Measurements from ENCODE around the gene CYP2A6.
"Not testable (repeated sequence)": the region's sequence is repeated elsewhere in the genome, so short reads cannot be mapped to it uniquely, and the experiment has no call there.

Gene CYP2A6

GRCh38 chr19:40846722-40847121 lies 3.5 kb downstream of the CYP2A6 start:
- DNase-seq (ENCODE audit: insufficient read length, low spot score); FAIRE-seq: not testable (repeated sequence)

- not testable (repeated sequence) for DNase-seq (ENCODE audit: insufficient read length, low spot score)
- FAIRE-seq: peak; percentile 92
Observed at GRCh38 chr19:40843653-40844052, 6.6 kb downstream of the CYP2A6 start.

GRCh38 chr19:40842997-40843652 lies 7.1 kb downstream of the CYP2A6 start:
- DNase-seq (ENCODE audit: insufficient read length, low spot score); FAIRE-seq: not testable (repeated sequence)

- DNase-seq (ENCODE audit: insufficient read length, low spot score); FAIRE-seq: not testable (repeated sequence)
Observed at GRCh38 chr19:40842012-40842411, 8.2 kb downstream of the CYP2A6 start.

- DNase-seq (ENCODE audit: insufficient read length, low spot score); FAIRE-seq: not testable (repeated sequence)
Observed at GRCh38 chr19:40838477-40838876, 11.8 kb downstream of the CYP2A6 start.

GRCh38 chr19:40836754-40837429 lies 13.4 kb downstream of the CYP2A6 start:
- FAIRE-seq: no peak
- no peak for DNase-seq (ENCODE audit: insufficient read length, low spot score)

GRCh38 chr19:40833728-40834533 lies 16.3 kb downstream of the CYP2A6 start:
- not testable (repeated sequence) for FAIRE-seq

GRCh38 chr19:40832431-40832790 lies 17.8 kb downstream of the CYP2A6 start:
- not testable (repeated sequence) for FAIRE-seq; DNase-seq (ENCODE audit: insufficient read length, low spot score)

More at GRCh38 chr19:40833728-40834533, 16.3 kb downstream of the CYP2A6 start:
- not testable (repeated sequence) for DNase-seq (ENCODE audit: insufficient read length, low spot score)

- FAIRE-seq (no peak), DNase-seq (ENCODE audit: insufficient read length, low spot score) (no peak)
Observed at GRCh38 chr19:40831502-40832430, 18.5 kb downstream of the CYP2A6 start.

GRCh38 chr19:40830741-40831140 lies 19.5 kb downstream of the CYP2A6 start:
- not testable (repeated sequence) for FAIRE-seq; DNase-seq (ENCODE audit: insufficient read length, low spot score)

GRCh38 chr19:40829205-40829604 lies 21.0 kb downstream of the CYP2A6 start:
- FAIRE-seq (no peak), DNase-seq (ENCODE audit: insufficient read length, low spot score) (no peak)

- no peak for FAIRE-seq
- no peak for DNase-seq (ENCODE audit: insufficient read length, low spot score)
Observed at GRCh38 chr19:40827386-40828247, 22.6 kb downstream of the CYP2A6 start.

- not testable (repeated sequence) for FAIRE-seq; DNase-seq (ENCODE audit: insufficient read length, low spot score)
Observed at GRCh38 chr19:40826699-40827385, 23.4 kb downstream of the CYP2A6 start.

GRCh38 chr19:40826312-40826698 lies 23.9 kb downstream of the CYP2A6 start:
- not testable (repeated sequence) for FAIRE-seq; DNase-seq (ENCODE audit: insufficient read length, low spot score)

- FAIRE-seq; DNase-seq (ENCODE audit: insufficient read length, low spot score): not testable (repeated sequence)
Observed at GRCh38 chr19:40825460-40826095, 24.7 kb downstream of the CYP2A6 start.

- not testable (repeated sequence) for DNase-seq (ENCODE audit: insufficient read length, low spot score); FAIRE-seq
Observed at GRCh38 chr19:40824916-40825315, 25.3 kb downstream of the CYP2A6 start.

- not testable (repeated sequence) for FAIRE-seq; DNase-seq (ENCODE audit: insufficient read length, low spot score)
Observed at GRCh38 chr19:40822704-40823553, 27.3 kb downstream of the CYP2A6 start.

Measured in GM19239 (cell line).